Stimulated activated CD8-positive, alpha-beta memory T cell treated with anti-CD3 and anti-CD28 coated beads, Interleukin-12 subunit alpha, Interleukin-12 subunit beta, amount 100 ng/mL, for 1 hour (primary cell): Measurements from ENCODE around the gene ATP5PB.

Experiments
- DNase-seq: peaks from one replicate; pipeline ENCODE4 v3.0.0-alpha.2; 2020; ENCODE audit warnings: low read depth

ATP5PB gene

GRCh38 chr1:111476214-111476613 lies 26.9 kb downstream of the ATP5PB start:
- DNase-seq: no peak

- peak; percentile 14 for DNase-seq
Measured at GRCh38 chr1:111476761-111477309, 27.6 kb downstream of the ATP5PB start.

- no peak for DNase-seq
Measured at GRCh38 chr1:111480674-111481073, 31.4 kb downstream of the ATP5PB start.

- DNase-seq: peak; percentile 37
Measured at GRCh38 chr1:111481387-111482221, 32.3 kb downstream of the ATP5PB start.

- DNase-seq: no peak
Measured at GRCh38 chr1:111483166-111483565, 33.9 kb downstream of the ATP5PB start.

- no peak for DNase-seq
Measured at GRCh38 chr1:111483876-111484275, 34.6 kb downstream of the ATP5PB start.

- DNase-seq: no peak
Measured at GRCh38 chr1:111484391-111485026, 35.2 kb downstream of the ATP5PB start.

- DNase-seq: no peak
Measured at GRCh38 chr1:111486431-111486830, 37.2 kb downstream of the ATP5PB start.

GRCh38 chr1:111487133-111487532 lies 37.9 kb downstream of the ATP5PB start:
- DNase-seq: no peak

- DNase-seq: no peak
Measured at GRCh38 chr1:111488669-111489068, 39.4 kb downstream of the ATP5PB start.

GRCh38 chr1:111489604-111490003 lies 40.3 kb downstream of the ATP5PB start:
- no peak for DNase-seq

GRCh38 chr1:111490220-111490619 lies 41.0 kb downstream of the ATP5PB start:
- DNase-seq: no peak

GRCh38 chr1:111491070-111491469 lies 41.8 kb downstream of the ATP5PB start:
- DNase-seq: no peak

- DNase-seq: no peak
Measured at GRCh38 chr1:111496398-111496797, 47.1 kb downstream of the ATP5PB start.

- DNase-seq: no peak
Measured at GRCh38 chr1:111497592-111497991, 48.3 kb downstream of the ATP5PB start.

- no peak for DNase-seq
Measured at GRCh38 chr1:111499026-111499785, 49.9 kb downstream of the ATP5PB start.

GRCh38 chr1:111501645-111502044 lies 52.4 kb downstream of the ATP5PB start:
- no peak for DNase-seq

GRCh38 chr1:111503585-111504060 lies 54.4 kb downstream of the ATP5PB start, which contains the start of the genes ADORA3 and TMIGD3:
Gene ADORA3 (minus strand): TSS chr1:111503633. CDS start chr1:111503354, 279 bp downstream.
Gene TMIGD3 (minus strand): TSS chr1:111503633. CDS start chr1:111503354, 279 bp downstream.
- DNase-seq: no peak

GRCh38 chr1:111504097-111504496 lies 54.8 kb downstream of the ATP5PB start:
- no peak for DNase-seq

GRCh38 chr1:111505641-111506119 lies 56.4 kb downstream of the ATP5PB start:
- DNase-seq: no peak

- no peak for DNase-seq
Measured at GRCh38 chr1:111506561-111506960, 57.3 kb downstream of the ATP5PB start.
